GM12878 (cell line): Measurements from ENCODE around the gene GBP4. TPM values are rescaled to one million over a fixed set of nuclear protein-coding genes. Genes with fewer than 3 reads are reported as not detected.

ENCODE experiments used
- ATAC-seq: fragments of 200-7000 bp; cut with Tn5 transposase; 3 replicates; pipeline ENCODE4 v1.9.1; 2020; ENCODE audit warnings: mild to moderate bottlenecking, moderate library complexity
- BruUV-seq: library from RNA; stranded (reverse); fragments of 400-500 nt; replicated peaks from 2 replicates; lab custom pipeline; 2021; lab: Mats Ljungman, UMichigan
- CTCF ChIA-PET: fragments of 300-600 bp; sonication (Branson Sonifier 250); formaldehyde crosslinking; extraction: SDS; loops from one replicate; lab custom pipeline; 2021; ENCODE audit warnings: inconsistent platforms; lab: Yijun Ruan, JAX
- POLR2A ChIA-PET: fragments of 350-600 bp; formaldehyde crosslinking; extraction: SDS; loops from one replicate; lab custom pipeline; 2021; ENCODE audit warnings: inconsistent platforms; lab: Charles Lee
- RAD21 ChIA-PET: fragments of 300-600 bp; sonication (Branson Sonifier 250); formaldehyde crosslinking; loops from one replicate; lab custom pipeline; 2023; ENCODE audit warnings: antibody characterized with exemption; ENCODE audit not compliant: unreplicated experiment; lab: Charles Lee
- SMC1A ChIA-PET: fragments of 300-600 bp; sonication (Branson Sonifier 250); formaldehyde crosslinking; loops from one replicate; lab custom pipeline; 2023; ENCODE audit not compliant: unreplicated experiment, uncharacterized antibody; lab: Charles Lee
- DNase-seq: peaks from one replicate; pipeline ENCODE4 v3.0.0-alpha.2; 2011; ENCODE audit warnings: low read depth, low spot score
- FAIRE-seq: peaks from 3 replicates; lab custom pipeline; 2011; peaks lifted over from hg19 to GRCh38; lab: Jason Lieb, UNC
- H2AFZ ChIP-seq: 2 replicates; pipeline ENCODE4 v1.6.0; 2011; ENCODE audit warnings: low read depth, low read length, control low read depth; ENCODE audit not compliant: control insufficient read depth
- H3K27ac ChIP-seq: 2 replicates; pipeline ENCODE4 v1.5.1; 2011; ENCODE audit warnings: control low read depth; ENCODE audit not compliant: control insufficient read depth, insufficient read depth
- H3K27me3 ChIP-seq, 2 experiments: replicated peaks in 1 of 2; 2 replicates each; pipeline versions ENCODE4 v1.6.0 to v1.6.1; 2011; ENCODE audit warnings: low read length in 1 of 2; ENCODE audit not compliant: control insufficient read depth in 2 of 2, insufficient read depth in 2 of 2
- H3K36me3 ChIP-seq, 2 experiments: 2 replicates each; pipeline ENCODE4 v1.5.1; 2011; ENCODE audit warnings: low read length in 1 of 2; ENCODE audit not compliant: control insufficient read depth in 2 of 2, insufficient read depth in 2 of 2
- H3K4me1 ChIP-seq: 2 replicates; pipeline ENCODE4 v1.6.1; 2011; ENCODE audit warnings: mild to moderate bottlenecking, low read length, moderate library complexity, mixed read lengths; ENCODE audit not compliant: control insufficient read depth, insufficient read depth
- H3K4me2 ChIP-seq: 2 replicates; pipeline ENCODE4 v1.6.0; 2011; ENCODE audit warnings: control low read depth; ENCODE audit not compliant: control insufficient read depth, insufficient read depth
- H3K4me3 ChIP-seq: fragments of 200-600 bp; sonication (generic); 2 replicates; pipeline ENCODE4 v1.5.1; 2016
- H3K79me2 ChIP-seq: 2 replicates; pipeline ENCODE4 v1.6.0; 2011; ENCODE audit warnings: low read length; ENCODE audit not compliant: control insufficient read depth, insufficient read depth
- H3K9ac ChIP-seq: 2 replicates; pipeline ENCODE4 v1.8.0; 2011; ENCODE audit warnings: low read length, control low read depth, mixed read lengths; ENCODE audit not compliant: control insufficient read depth, insufficient read depth
- H3K9me3 ChIP-seq: replicated peaks from 3 replicates; pipeline ENCODE4 v1.5.1; 2011; ENCODE audit warnings: mild to moderate bottlenecking, low read length; ENCODE audit not compliant: control insufficient read depth, insufficient read depth
- H4K20me1 ChIP-seq: 2 replicates; pipeline ENCODE4 v1.6.0; 2011; ENCODE audit not compliant: control insufficient read depth, insufficient read depth
- CREM ChIP-seq: IDR thresholded peaks from 2 replicates; pipeline ENCODE4 v1.6.1; 2014; ENCODE audit warnings: antibody characterized with exemption, low read depth
- EED ChIP-seq: sonication (generic); IDR thresholded peaks from 2 replicates; pipeline ENCODE4 v1.6.1; 2016; ENCODE audit warnings: antibody characterized with exemption, low read depth
- JUND ChIP-seq: IDR thresholded peaks from 2 replicates; pipeline ENCODE4 v1.6.1; 2012; ENCODE audit warnings: low read depth, mild to moderate bottlenecking, low read length, improper control_type of control experiment, moderate library complexity
- RAD51 ChIP-seq: fragments of 450-650 bp; IDR thresholded peaks from 2 replicates; pipeline ENCODE4 v1.6.1; 2016; ENCODE audit warnings: moderate library complexity, mild to moderate bottlenecking, inconsistent platforms
- SIN3A ChIP-seq: IDR thresholded peaks from 2 replicates; pipeline ENCODE4 v1.6.1; 2012; ENCODE audit warnings: low read depth, low read length, improper control_type of control experiment
- SUZ12 ChIP-seq: fragments of 200-600 bp; sonication (generic); IDR thresholded peaks from one replicate; pipeline ENCODE4 v1.6.1; 2018; ENCODE audit warnings: antibody characterized with exemption, mild to moderate bottlenecking; ENCODE audit not compliant: unreplicated experiment
- TCF3 ChIP-seq: IDR thresholded peaks from 2 replicates; pipeline ENCODE4 v1.6.1; 2012; ENCODE audit warnings: low read depth, mild to moderate bottlenecking, low read length, borderline replicate concordance; ENCODE audit not compliant: insufficient read depth
- WGBS: methylation state at CpG from one replicate; pipeline ENCODE4 v1.1.6; 2016; ENCODE audit warnings: low lambda C conversion rate; ENCODE audit not compliant: insufficient replicate concordance, insufficient coverage; ENCODE audit errors: missing lambda C conversion rate; 5-methylcytosine and 5-hydroxymethylcytosine counted together
- in situ Hi-C: fragments of 300-500 bp; cut with MboI; formaldehyde crosslinking; loops from 9 replicates; pipeline ENCODE4 v1.14.3; 2018; ENCODE audit warnings: mixed read lengths
- intact Hi-C: fragments of 100-400 bp; cut with micrococcal nuclease; formaldehyde crosslinking; loops from one replicate; pipeline ENCODE4 v1.14.2; 2022; ENCODE audit not compliant: unreplicated experiment
- polyA plus RNA-seq, 11 experiments: library from polyadenylated mRNA; depleted of rRNA in 4 of 11; unstranded in 6 of 11; stranded (reverse) in 5 of 11; fragments of >200 nt; fragmentation: Nextera tagmentation in 4 of 11; fragmentation: Illumina TruSeq in 1 of 11; extraction: Ambion mirVana in 4 of 11; extraction: Trizol in 1 of 11; gene quantifications; 1 replicate in 1 of 11; 2 replicates in 10 of 11; pipeline versions ENCODE4 v1.2.1 to v1.2.3, GENCODE V29; 2011 to 2016; ENCODE audit warnings: inconsistent platforms in 2 of 11, missing spikeins in 2 of 11, low read depth in 1 of 11
- total RNA-seq, 4 experiments: library from RNA; depleted of rRNA in 3 of 4; stranded (reverse); fragments of >200 nt in 3 of 4; fragmentation: Illumina TruSeq in 1 of 4; extraction: Trizol in 1 of 4; gene quantifications; 2 replicates each; pipeline versions ENCODE4 v1.2.1 to v1.2.3, GENCODE V29; 2013 to 2021

GBP4 gene
- total and polyA plus RNA-seq, 10 of the 15 experiments (the other 5 are each of a cell fraction or from before 2014, with no cell fraction given), result 2.4 to 41.9 (median 3.5) TPM

- SMC1A ChIA-PET, result interaction anchor here (1.0 to 1.7 kb wide), 2 partner anchors 23 to 188 kb away, joined by 3 to 5 read pairs; partner anchors contain the start of genes GBP4 and GBP6
- Histone ChIP-seq H3K9me3 (no peaks in the 10 kb centered on the region), H3K36me3 (no peaks in the 10 kb centered on the region), H4K20me1 (no peaks in the 10 kb centered on the region), H3K27ac (no peak within 1 kb of the TSS), H3K4me3 (no peak within 1 kb of the TSS), H3K4me1 (no peaks in the 10 kb centered on the region), H2AFZ (no peak within 1 kb of the TSS), H3K4me2 (no peak within 1 kb of the TSS)
- DNase-seq, result no peak
- intact Hi-C loops, result no loop called here
- CTCF ChIA-PET, result no interaction called here
- in situ Hi-C loops, result no loop called here
- POLR2A ChIA-PET, result no interaction called here
- BruUV-seq, result no TSS peak
- FAIRE-seq, result no peak
- RAD21 ChIA-PET, result no interaction called here
- TF ChIP-seq CREM (no peak), TCF3 (no peak), SIN3A (no peak), RAD51 (no peak), JUND (no peak), EED (no peak)
- TF ChIP-seq, all 136 proteins: peak for 0
- Histone ChIP-seq H3K9ac (no peak within 1 kb of the TSS), H3K79me2 (no peaks in the 10 kb centered on the region), H3K27me3 (no peaks in the 10 kb centered on the region)
- ATAC-seq, result no peak
Measured at GRCh38 chr1:89175601-89176256, 23.0 kb downstream of the GBP4 start, which contains the start of gene GBP7. Gene GBP7 (minus strand): TSS chr1:89176003. CDS start chr1:89171935, 4,068 bp downstream.

DNA sequence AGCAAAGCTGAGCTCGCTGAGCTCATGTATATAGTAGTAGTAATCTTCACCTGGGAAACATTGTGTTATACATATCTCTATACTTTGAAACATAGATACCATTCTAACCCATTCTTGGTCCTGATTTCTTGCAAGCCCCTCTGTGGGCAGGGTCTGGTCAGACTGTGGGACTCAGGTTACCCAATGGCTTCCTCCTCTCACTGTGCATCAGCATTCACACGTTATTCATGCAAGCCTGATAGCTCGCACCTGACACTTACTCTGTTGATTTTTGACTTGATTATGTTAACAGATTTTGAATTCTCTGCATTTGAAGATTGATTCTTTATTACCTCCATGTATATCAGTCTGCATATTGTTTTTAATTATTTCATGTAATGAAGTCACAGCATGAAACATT is 24.3 kb downstream of the GBP4 start:
- RAD21 ChIA-PET, result interaction anchor here (0.6 kb wide), 1 partner anchor 98 kb away, joined by 3 read pairs; the partner anchor contains the start of gene GBP5
- intact Hi-C loops (no loop called here), in situ Hi-C loops (no loop called here)
- H3K36me3 ChIP-seq, result no peaks in the 10 kb centered on the region
- no peaks in the 10 kb centered on the region for H3K79me2 ChIP-seq
- no peak overlapping the region for H3K4me3 ChIP-seq
- ATAC-seq (no peak), FAIRE-seq (no peak), DNase-seq (no peak)
- H4K20me1 ChIP-seq, result no peaks in the 10 kb centered on the region
- SMC1A ChIA-PET, result interaction anchor here (1.4 to 1.6 kb wide), 2 partner anchors 11 to 20 kb away, joined by 4 to 5 read pairs; no protein-coding TSS in a partner anchor
- 66% methylated on average over 3 of the region's 3 CpGs for WGBS
- H3K27me3 ChIP-seq, result no peaks in the 10 kb centered on the region
- CTCF ChIA-PET, result no interaction called here
- H2AFZ ChIP-seq, result no peak overlapping the region
- no peak overlapping the region for H3K9ac ChIP-seq
- H3K4me1 ChIP-seq, result no peaks in the 10 kb centered on the region
- BruUV-seq, result no TSS peak
- H3K9me3 ChIP-seq, result no peaks in the 10 kb centered on the region
- TF ChIP-seq SUZ12, result no peak
- H3K4me2 ChIP-seq, result no peak overlapping the region
- no peak overlapping the region for H3K27ac ChIP-seq
- POLR2A ChIA-PET, result no interaction called here
